Stimulated activated CD8-positive, alpha-beta memory T cell treated with anti-CD3 and anti-CD28 coated beads, Interleukin-4, amount 100 ng/mL, for 1 hour (primary cell): ENCODE results near the gene TGIF2.
"Not testable (repeated sequence)": the region's sequence is repeated elsewhere in the genome, so short reads cannot be mapped to it uniquely, and the experiment has no call there.

ENCODE experiments used
- DNase-seq, 2 donors: peaks; one replicate each; pipeline ENCODE4 v3.0.0-alpha.2; 2020; ENCODE audit warnings: low read depth in 2 of 2, low spot score in 1 of 2

TGIF2 gene

GRCh38 chr20:36546111-36546736, 27.2 kb upstream of the TGIF2 start:
- no peak for DNase-seq

- no peak for DNase-seq
These were observed 26.0 kb upstream of the TGIF2 start for GRCh38 chr20:36547186-36548005.

- no peak for DNase-seq
These were observed 25.4 kb upstream of the TGIF2 start for GRCh38 chr20:36548006-36548315.

- DNase-seq = no peak
These were observed 24.4 kb upstream of the TGIF2 start for GRCh38 chr20:36548704-36549627.

- no peak for DNase-seq
These were observed 23.8 kb upstream of the TGIF2 start for GRCh38 chr20:36549628-36549941.

- no peak for DNase-seq
These were observed 23.2 kb upstream of the TGIF2 start for GRCh38 chr20:36549942-36550789.

GRCh38 chr20:36550790-36551299, 22.6 kb upstream of the TGIF2 start:
- DNase-seq = no peak

GRCh38 chr20:36555248-36555647, 18.1 kb upstream of the TGIF2 start:
- no peak for DNase-seq

- DNase-seq = no peak
These were observed 10.7 kb upstream of the TGIF2 start for GRCh38 chr20:36562724-36563123.

- DNase-seq = no peak
These were observed 10.0 kb upstream of the TGIF2 start for GRCh38 chr20:36563374-36563773.

- DNase-seq = not testable (repeated sequence)
These were observed 9.2 kb upstream of the TGIF2 start for GRCh38 chr20:36564078-36564725.

GRCh38 chr20:36564726-36565121, 8.7 kb upstream of the TGIF2 start:
- DNase-seq = not testable (repeated sequence)

- DNase-seq = no peak
These were observed 7.9 kb upstream of the TGIF2 start for GRCh38 chr20:36565520-36565919.

- no peak for DNase-seq
These were observed 3.5 kb upstream of the TGIF2 start for GRCh38 chr20:36569847-36570429.

- DNase-seq = no peak
These were observed 1.6 kb upstream of the TGIF2 start for GRCh38 chr20:36571564-36572504.

GRCh38 chr20:36572701-36573102, 695 bp upstream of the TGIF2 start:
- DNase-seq = no peak

- DNase-seq = no peak
These were observed 485 bp downstream of the TGIF2 start for GRCh38 chr20:36573798-36574365.

GRCh38 chr20:36574366-36575135, 1.2 kb downstream of the TGIF2 start:
- no peak for DNase-seq
